NCI-H1105 (cell line): ENCODE data around the gene BACE2.
"Not testable (repeated sequence)": the region's sequence is repeated elsewhere in the genome, so short reads cannot be mapped to it uniquely, and the experiment has no call there.

Experiments
- DNase-seq: peaks from one replicate; lab custom pipeline; 2025; lab: John Stamatoyannopoulos, UW

The BACE2 gene

GRCh38 chr21:41280115-41280919, 112.4 kb downstream of the BACE2 start:
- no peak for DNase-seq

DNA sequence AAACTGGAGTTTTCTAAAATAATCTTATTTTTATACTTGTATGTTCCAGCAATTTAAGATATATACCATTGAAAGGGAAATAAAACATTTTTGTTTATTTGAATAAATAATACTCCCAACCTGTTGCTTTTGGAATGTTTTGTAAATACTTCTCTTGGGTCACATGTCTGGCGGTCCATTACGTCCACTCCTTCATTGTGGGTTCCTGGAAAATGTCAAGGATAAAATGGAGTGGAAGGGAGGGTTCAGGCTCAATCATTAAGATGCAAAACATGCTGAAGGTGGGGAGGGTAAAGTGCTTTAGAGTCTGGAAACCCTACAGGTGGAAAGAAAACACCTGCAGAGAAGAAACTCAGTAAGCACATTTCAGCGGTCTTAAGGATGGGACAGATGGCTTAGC, 114.5 kb downstream of the BACE2 start:
- no peak for DNase-seq

DNA sequence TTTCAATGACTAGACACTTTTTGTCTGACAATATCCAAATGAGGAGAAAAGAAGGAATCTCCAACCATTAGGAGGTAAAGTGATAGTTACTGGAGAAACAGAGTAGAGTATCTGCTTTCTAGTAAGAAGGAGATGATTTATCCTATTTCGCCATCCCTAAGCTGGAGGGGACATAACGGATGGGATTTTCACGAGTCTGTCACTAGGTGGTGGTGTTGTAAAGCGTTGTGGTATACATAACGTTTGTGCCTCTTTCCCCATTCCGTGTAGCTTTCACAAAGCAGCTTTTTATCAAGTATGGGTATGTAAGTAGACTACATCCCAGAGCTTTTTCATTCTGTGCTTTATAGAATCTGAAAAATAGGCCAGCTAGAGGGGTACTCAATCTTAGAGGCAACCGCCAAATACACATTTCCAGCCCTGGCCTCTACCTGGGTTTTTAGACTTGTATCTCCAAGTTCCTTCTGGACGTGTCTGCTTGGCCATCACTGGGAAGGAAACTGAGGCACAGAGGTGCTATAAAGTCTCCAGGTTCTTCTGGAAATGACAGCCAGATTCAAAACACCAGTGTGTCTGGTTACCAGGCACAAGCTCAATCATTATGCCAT, 115.4 kb downstream of the BACE2 start:
- DNase-seq, result peak; percentile 65

GRCh38 chr21:41289431-41289830, 121.5 kb downstream of the BACE2 start:
- no peak for DNase-seq

GRCh38 chr21:41290106-41290799, 122.3 kb downstream of the BACE2 start:
- DNase-seq, result no peak

DNA sequence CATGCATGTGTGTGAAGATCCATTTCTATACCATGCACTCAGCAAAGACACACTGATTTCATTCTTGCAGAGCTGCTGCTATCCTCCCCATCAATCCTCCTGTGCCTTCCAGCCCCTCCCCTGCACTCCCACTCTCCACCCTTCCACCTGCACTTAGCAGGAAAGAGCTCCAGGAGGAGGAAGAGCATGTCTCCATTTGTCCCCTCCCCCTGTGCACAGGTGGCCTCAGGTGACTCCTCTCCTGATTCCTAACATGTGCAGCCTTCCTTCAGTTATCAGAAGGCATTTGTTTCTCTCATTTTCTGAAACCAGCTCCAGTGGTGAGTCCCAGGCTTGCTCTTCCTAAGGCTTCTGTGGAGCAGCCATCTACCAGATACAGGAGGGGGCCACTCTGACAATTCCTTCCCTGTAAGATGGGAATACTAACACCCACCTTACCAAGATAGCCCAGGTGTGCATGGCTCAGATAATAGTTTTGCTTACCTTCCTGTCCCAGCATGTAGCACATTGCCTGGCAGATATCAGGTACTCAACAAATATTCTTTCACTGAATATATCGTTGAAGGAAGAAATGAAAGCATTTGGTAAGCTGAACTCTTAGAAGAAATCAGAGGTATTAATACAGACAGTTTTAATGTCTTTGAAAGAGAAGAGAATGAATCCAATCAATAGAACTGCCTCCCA, 126.7 kb downstream of the BACE2 start:
- DNase-seq, result no peak

- DNase-seq, result no peak
Observed at GRCh38 chr21:41295721-41296254, 127.8 kb downstream of the BACE2 start.

DNA sequence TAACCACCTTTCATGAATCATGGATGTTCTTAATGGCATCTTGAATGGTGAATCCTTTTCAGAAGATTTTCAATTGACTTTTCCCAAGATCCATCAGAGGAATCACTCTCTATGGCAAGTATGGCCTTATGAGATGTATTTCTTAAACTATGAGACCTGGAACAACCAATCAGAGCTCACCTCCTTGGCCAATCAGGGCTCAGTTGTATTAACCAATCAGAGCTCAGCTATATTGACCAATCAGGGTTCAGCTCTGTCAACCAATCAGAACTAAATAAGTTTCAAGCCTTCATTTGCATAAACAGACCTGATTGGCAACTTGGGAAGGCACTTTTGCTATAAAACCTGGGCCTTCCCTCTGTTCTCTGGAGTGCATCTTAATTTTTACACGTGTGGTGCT, 135.0 kb downstream of the BACE2 start:
- no peak for DNase-seq

DNA sequence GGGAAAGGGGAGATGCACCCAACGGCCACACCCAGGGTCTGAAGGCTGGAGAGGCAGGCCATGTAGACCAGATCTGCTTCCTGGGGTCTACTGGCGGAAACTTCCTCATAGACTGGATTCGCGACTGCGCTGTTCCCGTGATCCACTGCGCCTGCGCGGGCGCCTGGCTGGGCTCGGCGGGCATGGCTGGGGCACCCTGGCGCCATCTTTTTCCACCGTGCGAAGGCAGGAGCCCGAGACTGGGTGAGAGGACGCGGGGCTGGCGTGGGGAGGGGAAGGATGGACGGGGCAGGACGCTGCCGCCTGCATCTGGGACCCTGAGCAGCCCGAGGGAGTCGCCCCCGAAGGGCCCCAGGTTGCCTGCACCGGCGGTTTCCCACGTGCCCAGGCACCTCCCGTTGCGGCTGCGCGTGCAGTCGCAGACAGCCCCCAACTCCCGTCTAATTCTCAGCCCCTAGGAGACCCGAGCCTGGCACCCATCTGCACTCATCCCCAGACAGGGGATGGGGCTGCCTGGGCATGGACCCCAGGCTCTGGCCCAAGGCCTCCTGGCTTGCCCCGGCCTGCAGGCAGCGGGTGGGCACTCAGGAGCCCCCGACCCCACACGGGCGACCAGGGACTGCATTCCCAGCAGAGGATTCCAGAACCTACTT, 136.2 kb downstream of the BACE2 start:
- DNase-seq, result no peak

GRCh38 chr21:41307219-41307618, 139.3 kb downstream of the BACE2 start:
- DNase-seq, result no peak

DNA sequence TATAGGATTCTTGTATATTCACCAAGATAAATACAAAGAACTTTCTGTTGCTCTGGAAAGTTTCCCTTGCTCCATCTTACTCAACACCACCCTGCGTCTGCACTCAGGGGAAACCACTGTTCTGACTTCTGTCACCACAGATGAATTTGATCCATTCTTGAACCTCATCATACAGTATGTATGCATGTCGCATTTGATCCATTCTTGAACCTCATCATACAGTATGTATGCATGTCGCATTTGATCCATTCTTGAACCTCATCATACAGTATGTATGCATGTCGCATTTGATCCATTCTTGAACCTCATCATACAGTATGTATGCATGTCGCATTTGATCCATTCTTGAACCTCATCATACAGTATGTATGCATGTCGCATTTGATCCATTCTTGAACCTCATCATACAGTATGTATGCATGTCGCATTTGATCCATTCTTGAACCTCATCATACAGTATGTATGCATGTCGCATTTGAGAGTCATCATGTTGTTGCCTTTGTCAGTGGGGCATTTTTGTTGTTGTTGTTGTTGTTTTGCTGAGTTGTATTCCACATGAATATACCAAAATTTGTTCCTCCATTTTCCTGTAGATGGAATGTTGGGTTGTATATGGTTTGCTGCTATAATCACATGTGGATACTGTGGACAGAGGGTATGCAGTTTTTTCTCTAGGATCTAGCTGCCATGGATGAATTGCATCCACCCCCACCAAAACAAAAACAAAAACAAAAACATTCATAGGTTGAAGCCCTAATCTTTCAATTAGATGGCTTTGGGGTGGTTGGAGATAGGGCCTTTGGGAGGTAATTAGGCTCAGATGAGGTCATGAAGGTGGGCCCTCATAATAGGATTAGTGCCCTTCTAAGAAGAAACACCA, 145.6 kb downstream of the BACE2 start:
- not testable (repeated sequence) for DNase-seq

GRCh38 chr21:41315726-41316125, 147.8 kb downstream of the BACE2 start:
- DNase-seq, result no peak

DNA sequence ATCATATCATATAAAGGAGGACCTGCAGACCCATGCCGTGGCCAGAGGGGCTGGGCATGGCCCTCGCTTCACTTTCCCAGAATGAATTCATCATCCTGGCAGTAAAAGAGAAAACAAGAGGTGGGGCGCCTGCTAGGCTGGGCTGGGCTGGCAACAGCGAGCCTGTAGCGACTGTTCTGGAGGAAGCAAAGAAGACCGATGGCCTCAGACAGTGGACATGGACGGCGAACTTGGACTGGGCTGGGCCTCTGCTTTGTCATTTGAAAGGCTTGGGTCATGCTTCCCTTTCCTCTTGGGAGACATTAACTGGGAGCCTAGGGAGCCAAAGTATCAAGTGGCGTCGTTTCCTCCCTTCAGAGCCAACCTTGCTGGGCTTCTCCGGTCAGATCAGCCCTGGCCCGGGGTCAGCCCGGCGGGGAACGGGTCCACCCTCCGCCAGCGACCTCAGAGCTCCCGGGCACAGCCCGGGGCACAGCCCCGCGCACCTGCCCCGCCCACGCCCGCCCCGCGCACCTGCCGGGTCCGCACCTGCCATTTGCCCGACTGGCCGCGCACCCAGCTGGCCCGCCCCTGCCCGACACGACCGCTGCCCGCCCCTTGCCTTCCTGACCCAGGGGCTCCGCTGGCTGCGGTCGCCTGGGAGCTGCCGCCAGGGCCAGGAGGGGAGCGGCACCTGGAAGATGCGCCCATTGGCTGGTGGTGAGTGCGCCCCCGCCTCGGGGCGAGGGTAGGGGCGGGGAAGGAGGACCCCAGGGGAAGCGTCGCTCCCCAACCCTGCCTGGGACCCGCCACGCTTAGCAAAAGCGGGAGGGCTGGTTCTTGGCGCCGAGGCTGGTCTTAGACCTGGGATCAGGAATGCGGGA, 148.5 kb downstream of the BACE2 start, which contains the start of gene FAM3B:
Gene FAM3B (plus strand): TSS at position 602 of the 863 bp plus-strand sequence. CDS start 79 bp downstream, at position 681.
- DNase-seq, result peak; percentile 74

DNA sequence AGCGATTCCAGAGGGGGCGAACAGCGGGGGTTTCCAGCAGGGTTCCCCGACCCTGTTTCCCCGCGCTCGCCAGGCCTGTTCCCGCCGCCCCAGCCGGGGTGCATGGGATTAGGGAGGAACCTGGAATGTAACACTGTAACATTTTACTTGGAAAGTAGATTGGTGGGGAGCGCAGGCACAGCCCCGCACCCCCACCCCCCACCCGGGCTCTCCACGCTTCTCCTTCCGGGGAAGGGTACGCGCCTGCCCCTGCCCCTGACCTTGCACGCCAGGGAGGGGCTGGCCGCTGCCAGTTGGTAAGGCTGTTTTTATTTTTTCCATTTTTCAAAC, 149.1 kb downstream of the BACE2 start:
- no peak for DNase-seq

DNA sequence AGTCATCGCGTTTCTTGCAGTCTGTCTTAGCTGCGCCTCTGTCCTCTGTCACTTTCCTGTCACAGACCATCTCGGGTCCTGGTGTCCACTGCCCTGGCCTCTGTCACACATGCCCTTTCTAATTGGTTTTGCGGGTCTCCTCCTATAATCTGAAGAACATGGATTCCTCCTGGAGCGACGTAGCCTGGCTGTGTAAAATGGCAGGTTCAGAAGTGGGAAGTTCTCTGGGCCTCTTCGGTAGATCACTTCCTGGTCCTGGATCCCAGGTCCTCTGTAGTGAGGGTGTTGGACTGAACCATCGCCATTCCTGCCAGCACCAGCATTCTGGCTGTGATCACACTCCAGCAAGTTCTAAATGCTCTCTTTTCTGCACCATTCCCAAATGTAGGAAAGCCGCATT, 149.5 kb downstream of the BACE2 start:
- DNase-seq, result peak; percentile 4

DNA sequence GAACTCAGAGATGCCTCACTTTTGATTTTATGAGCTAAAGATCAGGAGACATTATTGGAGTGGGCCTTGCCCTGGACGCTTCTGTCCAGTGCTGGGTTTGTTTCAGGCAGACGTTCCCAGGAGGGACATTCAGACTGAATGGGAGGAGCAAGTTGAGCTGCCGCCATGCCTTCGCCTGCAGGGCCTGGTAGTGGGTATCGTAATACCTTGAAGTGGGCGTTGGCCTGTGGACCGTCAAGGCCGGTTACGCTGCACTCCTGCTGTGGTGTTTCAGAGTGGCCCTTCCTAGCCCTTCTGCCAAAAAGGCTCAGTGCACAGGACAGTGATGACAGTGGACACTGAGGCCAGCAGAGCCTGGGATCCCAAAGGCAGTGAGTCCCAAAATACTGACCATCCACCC, 150.3 kb downstream of the BACE2 start:
- no peak for DNase-seq

GRCh38 chr21:41319273-41319672, 151.3 kb downstream of the BACE2 start:
- no peak for DNase-seq

DNA sequence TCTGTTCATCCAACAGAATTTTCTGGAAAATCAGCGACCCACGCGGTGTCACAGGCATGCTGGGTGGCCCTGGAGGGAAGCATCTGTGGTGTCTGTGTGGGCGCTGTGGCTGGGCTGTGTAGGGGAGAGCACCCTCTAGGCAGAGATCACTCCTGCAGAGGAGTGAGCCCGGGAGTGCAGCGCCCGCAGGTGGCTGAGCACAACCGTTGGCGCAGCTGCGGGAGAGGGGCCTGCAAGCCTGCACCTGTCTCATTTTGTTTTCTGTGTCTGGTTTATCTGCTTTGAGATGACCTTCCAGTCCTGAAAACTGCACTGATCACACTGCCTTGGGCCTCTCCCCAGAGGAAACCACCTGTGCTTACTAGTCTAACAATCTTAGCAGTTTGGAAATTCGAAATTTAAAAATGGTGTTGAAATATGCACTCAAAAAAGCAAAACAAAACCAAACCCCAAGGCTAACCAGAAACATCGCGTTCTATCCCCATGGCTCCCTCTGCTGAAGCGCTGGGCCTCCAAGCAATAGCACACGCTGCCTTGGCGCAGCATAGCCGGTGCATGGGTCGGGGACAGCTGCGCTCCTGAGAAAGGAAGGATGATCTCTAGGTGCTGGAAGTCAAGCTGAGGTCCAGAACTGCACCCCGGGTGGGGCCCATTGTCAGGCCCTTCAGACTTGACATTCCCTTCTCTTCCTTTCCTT, 153.4 kb downstream of the BACE2 start:
- peak; percentile 1 for DNase-seq

DNA sequence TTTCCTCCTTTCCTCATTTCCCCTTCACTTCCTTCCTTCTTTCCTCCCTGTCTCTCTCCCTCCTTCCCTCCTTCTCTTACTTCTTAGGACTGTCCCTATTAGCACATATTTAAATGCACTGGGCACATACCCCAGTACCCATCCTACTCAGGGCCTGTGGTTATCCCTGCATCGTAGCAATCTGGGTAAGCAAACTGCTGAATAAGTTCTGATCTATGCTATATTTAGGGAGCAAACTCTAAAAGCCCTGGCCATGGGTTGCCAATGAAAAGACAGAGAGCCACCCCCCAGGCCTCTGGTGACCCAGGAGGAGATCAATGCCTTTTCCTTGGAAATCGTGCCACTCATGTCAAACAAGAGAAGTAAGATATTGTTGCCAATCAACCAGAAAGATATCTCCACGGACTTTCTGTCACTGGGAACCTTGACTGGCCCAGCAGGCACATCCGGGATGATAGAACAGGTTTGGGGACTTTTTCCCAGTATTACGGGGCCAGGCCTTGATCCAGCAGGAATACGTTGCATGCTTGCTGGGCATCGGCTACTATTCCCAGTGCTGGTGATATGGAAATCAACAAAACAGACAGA, 154.0 kb downstream of the BACE2 start:
- DNase-seq, result no peak
